BLaER1 (cell line): ENCODE data around the gene CYB5A.

Experiments used
- H3K27ac ChIP-seq: shearing (Covaris generic); formaldehyde crosslinking; 2 replicates; pipeline ENCODE4 v1.8.1; 2022
- H3K27me3 ChIP-seq: shearing (Covaris generic); formaldehyde crosslinking; 2 replicates; pipeline ENCODE4 v1.8.1; 2022
- H3K36me3 ChIP-seq: shearing (Covaris generic); formaldehyde crosslinking; 2 replicates; pipeline ENCODE4 v1.8.1; 2022
- H3K4me1 ChIP-seq: shearing (Covaris generic); formaldehyde crosslinking; 2 replicates; pipeline ENCODE4 v1.8.1; 2022
- H3K4me2 ChIP-seq: shearing (Covaris generic); formaldehyde crosslinking; 2 replicates; pipeline ENCODE4 v1.8.1; 2022
- H3K4me3 ChIP-seq: shearing (Covaris generic); formaldehyde crosslinking; 2 replicates; pipeline ENCODE4 v1.8.1; 2022
- H3K9ac ChIP-seq: shearing (Covaris generic); formaldehyde crosslinking; 2 replicates; pipeline ENCODE4 v1.8.1; 2022
- H3K9me3 ChIP-seq: shearing (Covaris generic); formaldehyde crosslinking; 2 replicates; pipeline ENCODE4 v1.8.1; 2022
- H4K20me1 ChIP-seq: shearing (Covaris generic); formaldehyde crosslinking; 2 replicates; pipeline ENCODE4 v1.8.1; 2022
- Cebpa-rat ChIP-seq: shearing (Covaris generic); IDR thresholded peaks from 2 replicates; pipeline ENCODE4 v1.8.1; 2022

The CYB5A gene

GRCh38 chr18:74326231-74326630, 34.5 kb upstream of the CYB5A start:
- no peak overlapping the region for H3K4me3 ChIP-seq
- no peak for TF ChIP-seq Cebpa-rat
- H3K36me3 ChIP-seq = no peaks in the 10 kb centered on the region
- H3K4me1 ChIP-seq = no peaks in the 10 kb centered on the region
- no peaks in the 10 kb centered on the region for H3K9me3 ChIP-seq
- H3K27ac ChIP-seq = no peak overlapping the region
- no peak overlapping the region for H3K4me2 ChIP-seq
- H3K27me3 ChIP-seq = no peaks in the 10 kb centered on the region
- H3K9ac ChIP-seq = no peak overlapping the region
- H4K20me1 ChIP-seq = no peaks in the 10 kb centered on the region

GRCh38 chr18:74316257-74317170, 24.8 kb upstream of the CYB5A start:
- TF ChIP-seq Cebpa-rat = no peak
- Histone ChIP-seq H3K27me3 (no peaks in the 10 kb centered on the region), H3K4me3 (no peak overlapping the region), H3K36me3 (no peaks in the 10 kb centered on the region), H3K27ac (no peak overlapping the region), H3K9me3 (peaks cover 50% of the 10 kb centered on the region), H4K20me1 (no peaks in the 10 kb centered on the region), H3K9ac (no peak overlapping the region), H3K4me2 (no peak overlapping the region), H3K4me1 (no peaks in the 10 kb centered on the region)

- TF ChIP-seq Cebpa-rat = no peak
- Histone ChIP-seq H3K9ac (no peak within 1 kb of the TSS), H3K9me3 (peaks cover 58% of the 10 kb centered on the region), H3K27me3 (no peaks in the 10 kb centered on the region), H3K4me3 (no peak within 1 kb of the TSS), H3K4me1 (no peaks in the 10 kb centered on the region), H3K36me3 (no peaks in the 10 kb centered on the region), H3K27ac (no peak within 1 kb of the TSS), H4K20me1 (no peaks in the 10 kb centered on the region), H3K4me2 (no peak within 1 kb of the TSS)
Observed at GRCh38 chr18:74315464-74316256, 23.9 kb upstream of the CYB5A start, which contains the start of gene C18orf63. C18orf63 (plus strand) TSS chr18:74315839; CDS start chr18:74317866, 2,027 bp downstream.

GRCh38 chr18:74314759-74315463, 23.1 kb upstream of the CYB5A start:
- Histone ChIP-seq H3K27me3 (no peaks in the 10 kb centered on the region), H3K4me2 (no peak overlapping the region), H3K36me3 (no peaks in the 10 kb centered on the region), H4K20me1 (no peaks in the 10 kb centered on the region), H3K9me3 (peaks cover 54% of the 10 kb centered on the region), H3K27ac (no peak overlapping the region), H3K9ac (no peak overlapping the region), H3K4me3 (no peak overlapping the region), H3K4me1 (no peaks in the 10 kb centered on the region)
- no peak for TF ChIP-seq Cebpa-rat

- H3K4me3 ChIP-seq = no peak overlapping the region
- no peaks in the 10 kb centered on the region for H3K4me1 ChIP-seq
- H4K20me1 ChIP-seq = no peaks in the 10 kb centered on the region
- H3K9ac ChIP-seq = no peak overlapping the region
- TF ChIP-seq Cebpa-rat = no peak
- no peak overlapping the region for H3K4me2 ChIP-seq
- H3K27me3 ChIP-seq = no peaks in the 10 kb centered on the region
- H3K27ac ChIP-seq = no peak overlapping the region
- no peaks in the 10 kb centered on the region for H3K36me3 ChIP-seq
- H3K9me3 ChIP-seq = peaks cover 42% of the 10 kb centered on the region
Observed at GRCh38 chr18:74311000-74311399, 19.2 kb upstream of the CYB5A start.

GRCh38 chr18:74310411-74310810, 18.6 kb upstream of the CYB5A start:
- TF ChIP-seq Cebpa-rat = no peak
- Histone ChIP-seq H3K9ac (no peak overlapping the region), H3K27me3 (no peaks in the 10 kb centered on the region), H3K4me3 (no peak overlapping the region), H3K27ac (no peak overlapping the region), H4K20me1 (no peaks in the 10 kb centered on the region), H3K4me2 (no peak overlapping the region), H3K4me1 (no peaks in the 10 kb centered on the region), H3K9me3 (peaks cover 36% of the 10 kb centered on the region), H3K36me3 (no peaks in the 10 kb centered on the region)

- Histone ChIP-seq H3K4me2 (no peak overlapping the region), H3K36me3 (no peaks in the 10 kb centered on the region), H3K9me3 (0 out of 2 replicates have a peak, but pooled peaks cover 5% of the 10 kb centered on the region), H3K4me1 (no peaks in the 10 kb centered on the region), H3K27ac (no peak overlapping the region), H4K20me1 (no peaks in the 10 kb centered on the region), H3K27me3 (no peaks in the 10 kb centered on the region), H3K4me3 (no peak overlapping the region), H3K9ac (no peak overlapping the region)
- no peak for TF ChIP-seq Cebpa-rat
Observed at GRCh38 chr18:74303936-74304335, 12.2 kb upstream of the CYB5A start.

- H3K4me1 ChIP-seq = no peaks in the 10 kb centered on the region
- H4K20me1 ChIP-seq = no peaks in the 10 kb centered on the region
- no peak for TF ChIP-seq Cebpa-rat
- 0 out of 2 replicates have a peak, but pooled peaks cover 5% of the 10 kb centered on the region for H3K9me3 ChIP-seq
- H3K27me3 ChIP-seq = no peaks in the 10 kb centered on the region
- no peak overlapping the region for H3K9ac ChIP-seq
- H3K36me3 ChIP-seq = no peaks in the 10 kb centered on the region
- no peak overlapping the region for H3K27ac ChIP-seq
- no peak overlapping the region for H3K4me3 ChIP-seq
- no peak overlapping the region for H3K4me2 ChIP-seq
Observed at GRCh38 chr18:74303306-74303705, 11.5 kb upstream of the CYB5A start.

- Histone ChIP-seq H3K27ac (no peak overlapping the region), H3K9ac (no peak overlapping the region), H3K9me3 (0 out of 2 replicates have a peak, but pooled peaks cover 5% of the 10 kb centered on the region), H3K4me2 (no peak overlapping the region), H3K36me3 (no peaks in the 10 kb centered on the region), H3K4me3 (no peak overlapping the region), H3K27me3 (no peaks in the 10 kb centered on the region), H3K4me1 (no peaks in the 10 kb centered on the region), H4K20me1 (no peaks in the 10 kb centered on the region)
- TF ChIP-seq Cebpa-rat = no peak
Observed at GRCh38 chr18:74299746-74300145, 8.0 kb upstream of the CYB5A start.
